OCI-LY1 (cell line): ENCODE results near the gene BTBD2.

Source experiments
- H2AFZ ChIP-seq: fragments of 200-600 bp; sonication (generic), shearing (Covaris generic); 2 replicates; pipeline ENCODE4 v1.6.0; 2014; ENCODE audit warnings: antibody characterized with exemption, mild to moderate bottlenecking, low read length
- H3F3A ChIP-seq: fragments of 200-600 bp; sonication (generic), shearing (Covaris generic); 2 replicates; pipeline ENCODE4 v1.6.0; 2014; ENCODE audit warnings: mild to moderate bottlenecking, antibody characterized with exemption, low read length, moderate library complexity; ENCODE audit not compliant: insufficient read depth
- H3K27ac ChIP-seq: fragments of 200-600 bp; sonication (generic); 2 replicates; pipeline ENCODE4 v1.5.1; 2014; ENCODE audit warnings: low read length, mixed run types, mild to moderate bottlenecking, low read depth; ENCODE audit not compliant: poor library complexity, severe bottlenecking
- H3K27me3 ChIP-seq: fragments of 200-600 bp; sonication (generic); 2 replicates; pipeline ENCODE4 v1.6.0; 2014; ENCODE audit warnings: antibody characterized with exemption, mild to moderate bottlenecking, low read length, moderate library complexity; ENCODE audit not compliant: insufficient read depth
- H3K36me3 ChIP-seq: fragments of 200-600 bp; sonication (generic); 2 replicates; pipeline ENCODE4 v1.6.1; 2014; ENCODE audit warnings: mild to moderate bottlenecking, antibody characterized with exemption, low read length, moderate library complexity, mixed read lengths; ENCODE audit not compliant: insufficient read depth
- H3K4me1 ChIP-seq: fragments of 200-600 bp; sonication (generic); 2 replicates; pipeline ENCODE4 v1.5.1; 2014; ENCODE audit warnings: mild to moderate bottlenecking, low read length, moderate library complexity; ENCODE audit not compliant: insufficient read depth, severe bottlenecking
- H3K4me2 ChIP-seq: fragments of 200-600 bp; sonication (generic), shearing (Covaris generic); 2 replicates; pipeline ENCODE4 v1.6.1; 2014; ENCODE audit warnings: low read length
- H3K4me3 ChIP-seq: fragments of 200-600 bp; sonication (generic); 2 replicates; pipeline ENCODE4 v1.5.1; 2014; ENCODE audit warnings: low read length, low read depth, mild to moderate bottlenecking, mixed read lengths; ENCODE audit not compliant: poor library complexity, severe bottlenecking
- H3K79me2 ChIP-seq: fragments of 200-600 bp; shearing (Covaris generic); 2 replicates; pipeline ENCODE4 v1.6.1; 2016; ENCODE audit warnings: mixed run types, low read length, mixed read lengths; ENCODE audit not compliant: insufficient read depth
- H3K9ac ChIP-seq: fragments of 200-600 bp; sonication (generic), shearing (Covaris generic); 2 replicates; pipeline ENCODE4 v1.6.1; 2014; ENCODE audit warnings: mild to moderate bottlenecking, low read length, mixed read lengths
- H3K9me2 ChIP-seq: fragments of 200-600 bp; sonication (generic), shearing (Covaris generic); 2 replicates; pipeline ENCODE4 v1.6.1; 2014; ENCODE audit warnings: low read depth, mild to moderate bottlenecking, low read length, mixed read lengths
- H3K9me3 ChIP-seq: fragments of 200-600 bp; shearing (Covaris generic); 2 replicates; pipeline ENCODE4 v1.6.1; 2014; ENCODE audit warnings: low read length, mixed read lengths
- H4K20me1 ChIP-seq: fragments of 200-600 bp; sonication (generic), shearing (Covaris generic); 2 replicates; pipeline ENCODE4 v1.6.0; 2016; ENCODE audit warnings: mild to moderate bottlenecking, low read length; ENCODE audit not compliant: insufficient read depth
- CTCF ChIP-seq: fragments of 200-600 bp; sonication (generic), shearing (Covaris generic); IDR thresholded peaks from 2 replicates; pipeline ENCODE4 v1.5.1; 2017; ENCODE audit warnings: mild to moderate bottlenecking, antibody characterized with exemption, low read length, moderate library complexity, mixed read lengths
- EZH2 ChIP-seq: fragments of 200-600 bp; sonication (generic), shearing (Covaris generic); IDR thresholded peaks from 2 replicates; pipeline ENCODE4 v1.8.0; 2017; ENCODE audit warnings: borderline replicate concordance, mixed run types, mild to moderate bottlenecking, antibody characterized with exemption, low read length, moderate library complexity, mixed read lengths

BTBD2 gene

GRCh38 chr19:1978346-1978894, 37.1 kb downstream of the BTBD2 start:
- Histone ChIP-seq H3K4me1 (peaks cover 11% of the 10 kb centered on the region), H3K9me3 (no peaks in the 10 kb centered on the region), H4K20me1 (no peaks in the 10 kb centered on the region), H3K9ac (no peak overlapping the region), H3K79me2 (no peaks in the 10 kb centered on the region), H2AFZ (no peak overlapping the region), H3K9me2 (no peaks in the 10 kb centered on the region), H3F3A (no peaks in the 10 kb centered on the region), H3K27ac (no peak overlapping the region), H3K4me3 (no peak overlapping the region), H3K27me3 (no peaks in the 10 kb centered on the region), H3K4me2 (no peak overlapping the region), H3K36me3 (peaks cover 61% of the 10 kb centered on the region)
- TF ChIP-seq EZH2 (no peak), CTCF (no peak)

GRCh38 chr19:1977120-1977519, 38.4 kb downstream of the BTBD2 start:
- Histone ChIP-seq H3K36me3 (peaks cover 55% of the 10 kb centered on the region), H3K27ac (no peak overlapping the region), H3K9me3 (no peaks in the 10 kb centered on the region), H3K79me2 (0 out of 2 replicates have a peak, but pooled peaks cover 3% of the 10 kb centered on the region), H3K9ac (no peak overlapping the region), H2AFZ (no peak overlapping the region), H4K20me1 (no peaks in the 10 kb centered on the region), H3K4me1 (peaks cover 11% of the 10 kb centered on the region), H3K9me2 (no peaks in the 10 kb centered on the region), H3K27me3 (no peaks in the 10 kb centered on the region), H3K4me2 (no peak overlapping the region), H3F3A (no peaks in the 10 kb centered on the region), H3K4me3 (no peak overlapping the region)
- no peak for TF ChIP-seq EZH2
- TF ChIP-seq CTCF = no peak

- H2AFZ ChIP-seq = no peak overlapping the region
- no peak overlapping the region for H3K9ac ChIP-seq
- H3K9me2 ChIP-seq = no peaks in the 10 kb centered on the region
- H3K4me3 ChIP-seq = no peak overlapping the region
- H3K27me3 ChIP-seq = no peaks in the 10 kb centered on the region
- peaks cover 49% of the 10 kb centered on the region for H3K36me3 ChIP-seq
- H3K79me2 ChIP-seq = 0 out of 2 replicates have a peak, but pooled peaks cover 3% of the 10 kb centered on the region
- no peak overlapping the region for H3K27ac ChIP-seq
- TF ChIP-seq EZH2 (no peak), CTCF (no peak)
- no peaks in the 10 kb centered on the region for H4K20me1 ChIP-seq
- H3K4me2 ChIP-seq = no peak overlapping the region
- H3K4me1 ChIP-seq = peaks cover 3% of the 10 kb centered on the region
- no peaks in the 10 kb centered on the region for H3F3A ChIP-seq
- H3K9me3 ChIP-seq = no peaks in the 10 kb centered on the region
These were observed 40.4 kb downstream of the BTBD2 start for GRCh38 chr19:1975162-1975480.
